Neural cell (in vitro differentiated cells): Measurements from ENCODE around the gene SEPHS1. TPM values are rescaled to one million over a fixed set of nuclear protein-coding genes. Genes with fewer than 3 reads are reported as not detected.

Source experiments
- H2AFZ ChIP-seq: fragments of 200-600, 300-800 bp; sonication (generic), shearing (Covaris generic); 2 replicates; pipeline ENCODE4 v1.6.0; 2014; ENCODE audit warnings: low read depth, mild to moderate bottlenecking, antibody characterized with exemption, low read length, moderate library complexity
- H3F3A ChIP-seq: fragments of 200-600 bp; shearing (Covaris generic); 2 replicates; pipeline ENCODE4 v1.6.1; 2016; ENCODE audit warnings: mild to moderate bottlenecking, moderate library complexity, mixed read lengths, antibody characterized with exemption, low read length; ENCODE audit not compliant: insufficient read depth, poor library complexity, severe bottlenecking
- H3K27ac ChIP-seq: fragments of 200-600, 300-800 bp; sonication (generic), shearing (Covaris generic); 2 replicates; pipeline ENCODE4 v1.5.1; 2014; ENCODE audit warnings: mild to moderate bottlenecking, low read length, moderate library complexity
- H3K27me3 ChIP-seq: fragments of 300-800, 200-600 bp; sonication (generic), shearing (Covaris generic); 2 replicates; pipeline ENCODE4 v1.6.0; 2014; ENCODE audit warnings: mild to moderate bottlenecking, low read depth, low read length, moderate library complexity; ENCODE audit not compliant: insufficient read depth
- H3K36me3 ChIP-seq: fragments of 300-800, 200-600 bp; sonication (generic), shearing (Covaris generic); 2 replicates; pipeline ENCODE4 v1.5.1; 2014; ENCODE audit warnings: mild to moderate bottlenecking, antibody characterized with exemption, low read length, moderate library complexity; ENCODE audit not compliant: insufficient read depth
- H3K4me2 ChIP-seq: fragments of 300-800, 200-600 bp; sonication (generic), shearing (Covaris generic); 2 replicates; pipeline ENCODE4 v1.6.0; 2014; ENCODE audit warnings: mild to moderate bottlenecking, low read length
- H3K4me3 ChIP-seq: fragments of 300-800, 200-600 bp; sonication (generic), shearing (Covaris generic); 2 replicates; pipeline ENCODE4 v1.5.1; 2014; ENCODE audit warnings: mild to moderate bottlenecking, low read length, moderate library complexity
- H3K79me2 ChIP-seq: fragments of 200-600 bp; shearing (Covaris generic); replicated peaks from 2 replicates; pipeline ENCODE4 v1.6.0; 2014; ENCODE audit warnings: mild to moderate bottlenecking, low read length, moderate library complexity; ENCODE audit not compliant: insufficient read depth
- H3K9ac ChIP-seq: fragments of 300-800, 200-600 bp; sonication (generic), shearing (Covaris generic); 2 replicates; pipeline ENCODE4 v1.6.1; 2016; ENCODE audit warnings: mild to moderate bottlenecking, low read length, mixed read lengths
- H3K9me2 ChIP-seq: fragments of 200-600 bp; shearing (Covaris generic); 2 replicates; pipeline ENCODE4 v1.6.1; 2016; ENCODE audit warnings: mild to moderate bottlenecking, low read length, mixed read lengths; ENCODE audit not compliant: insufficient read depth
- H3K9me3 ChIP-seq: fragments of 200-600, 300-800 bp; sonication (generic), shearing (Covaris generic); 2 replicates; pipeline ENCODE4 v1.6.1; 2016; ENCODE audit warnings: mild to moderate bottlenecking, mixed run types, low read length, moderate library complexity, mixed read lengths
- H4K20me1 ChIP-seq: fragments of 200-600 bp; shearing (Covaris generic); 2 replicates; pipeline ENCODE4 v1.6.1; 2016; ENCODE audit warnings: mild to moderate bottlenecking, mixed run types; ENCODE audit not compliant: insufficient read depth
- EP300 ChIP-seq: fragments of 450-650 bp; conservative IDR thresholded peaks from 2 replicates; pipeline ENCODE4 v1.6.1; 2014; ENCODE audit warnings: antibody characterized with exemption, mild to moderate bottlenecking, moderate library complexity; ENCODE audit not compliant: poor library complexity, severe bottlenecking
- EZH2 ChIP-seq: fragments of 200-600, 300-800 bp; shearing (Covaris generic), sonication (generic); IDR thresholded peaks from 2 replicates; pipeline ENCODE4 v1.6.1; 2014; ENCODE audit warnings: antibody characterized with exemption, low read length, borderline replicate concordance, mild to moderate bottlenecking; ENCODE audit not compliant: insufficient read depth, poor library complexity, severe bottlenecking
- MXI1 ChIP-seq: fragments of 450-650 bp; conservative IDR thresholded peaks from 2 replicates; pipeline ENCODE4 v1.6.1; 2014; ENCODE audit warnings: antibody characterized with exemption, mild to moderate bottlenecking; ENCODE audit not compliant: poor library complexity, severe bottlenecking
- POLR2AphosphoS5 ChIP-seq: IDR thresholded peaks from 2 replicates; pipeline ENCODE4 v1.6.1; 2012
- RAD21 ChIP-seq: fragments of 450-650 bp; conservative IDR thresholded peaks from 2 replicates; pipeline ENCODE4 v1.6.1; 2014; ENCODE audit warnings: antibody characterized with exemption, mild to moderate bottlenecking, moderate library complexity
- SMC3 ChIP-seq: fragments of 450-650 bp; conservative IDR thresholded peaks from 2 replicates; pipeline ENCODE4 v1.6.1; 2014; ENCODE audit warnings: antibody characterized with exemption, mild to moderate bottlenecking, moderate library complexity; ENCODE audit not compliant: poor library complexity
- TAF1 ChIP-seq: IDR thresholded peaks from 2 replicates; pipeline ENCODE4 v1.6.1; 2012; ENCODE audit warnings: low read depth
- polyA plus RNA-seq: library from polyadenylated mRNA; depleted of rRNA; stranded (reverse); fragments of >200 nt; gene quantifications from 2 replicates; pipeline ENCODE4 v1.2.3, GENCODE V29; 2014
- TF ChIP-seq, protein P1 (sequence below): IDR thresholded peaks from 2 replicates; pipeline ENCODE4 v1.6.1; 2012; ENCODE audit warnings: borderline replicate concordance
- TF ChIP-seq, protein P2 (sequence below): fragments of 450-650 bp; IDR thresholded peaks from 2 replicates; pipeline ENCODE4 v1.5.1; 2014; ENCODE audit warnings: antibody characterized with exemption, mild to moderate bottlenecking, moderate library complexity; ENCODE audit not compliant: poor library complexity, severe bottlenecking

The SEPHS1 gene
- polyA plus RNA-seq, 1 donor from 2014 or later, result 61.0 TPM

DNA sequence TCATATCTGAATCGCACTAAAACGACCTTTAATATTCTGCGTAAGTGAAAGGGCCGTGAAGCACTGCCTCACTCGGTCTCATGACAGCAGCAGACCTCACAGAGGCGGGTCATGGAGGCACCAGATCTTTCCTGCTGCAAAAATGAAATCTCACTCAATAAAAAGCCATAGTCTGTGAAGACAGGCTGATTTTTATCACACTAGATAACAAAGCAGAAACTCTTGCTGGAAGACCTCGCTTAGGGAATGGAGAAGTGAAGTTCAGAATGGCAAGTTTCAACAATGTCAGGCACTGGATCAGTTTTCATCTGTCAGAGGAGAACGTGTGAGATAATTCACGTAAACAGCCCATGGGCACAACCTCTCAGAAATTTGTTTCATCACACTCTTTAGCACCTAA is 8.0 kb downstream of the SEPHS1 start:
- no peak overlapping the region for H3K27ac ChIP-seq
- H4K20me1 ChIP-seq, result no peaks in the 10 kb centered on the region
- H3K9me3 ChIP-seq, result no peaks in the 10 kb centered on the region
- peaks cover 25% of the 10 kb centered on the region for H3K79me2 ChIP-seq
- H3K9ac ChIP-seq, result no peak overlapping the region
- H2AFZ ChIP-seq, result no peak overlapping the region
- no peak overlapping the region for H3K4me3 ChIP-seq
- no peak overlapping the region for H3K4me2 ChIP-seq
- no peaks in the 10 kb centered on the region for H3F3A ChIP-seq
- TF ChIP-seq, protein P1, sequence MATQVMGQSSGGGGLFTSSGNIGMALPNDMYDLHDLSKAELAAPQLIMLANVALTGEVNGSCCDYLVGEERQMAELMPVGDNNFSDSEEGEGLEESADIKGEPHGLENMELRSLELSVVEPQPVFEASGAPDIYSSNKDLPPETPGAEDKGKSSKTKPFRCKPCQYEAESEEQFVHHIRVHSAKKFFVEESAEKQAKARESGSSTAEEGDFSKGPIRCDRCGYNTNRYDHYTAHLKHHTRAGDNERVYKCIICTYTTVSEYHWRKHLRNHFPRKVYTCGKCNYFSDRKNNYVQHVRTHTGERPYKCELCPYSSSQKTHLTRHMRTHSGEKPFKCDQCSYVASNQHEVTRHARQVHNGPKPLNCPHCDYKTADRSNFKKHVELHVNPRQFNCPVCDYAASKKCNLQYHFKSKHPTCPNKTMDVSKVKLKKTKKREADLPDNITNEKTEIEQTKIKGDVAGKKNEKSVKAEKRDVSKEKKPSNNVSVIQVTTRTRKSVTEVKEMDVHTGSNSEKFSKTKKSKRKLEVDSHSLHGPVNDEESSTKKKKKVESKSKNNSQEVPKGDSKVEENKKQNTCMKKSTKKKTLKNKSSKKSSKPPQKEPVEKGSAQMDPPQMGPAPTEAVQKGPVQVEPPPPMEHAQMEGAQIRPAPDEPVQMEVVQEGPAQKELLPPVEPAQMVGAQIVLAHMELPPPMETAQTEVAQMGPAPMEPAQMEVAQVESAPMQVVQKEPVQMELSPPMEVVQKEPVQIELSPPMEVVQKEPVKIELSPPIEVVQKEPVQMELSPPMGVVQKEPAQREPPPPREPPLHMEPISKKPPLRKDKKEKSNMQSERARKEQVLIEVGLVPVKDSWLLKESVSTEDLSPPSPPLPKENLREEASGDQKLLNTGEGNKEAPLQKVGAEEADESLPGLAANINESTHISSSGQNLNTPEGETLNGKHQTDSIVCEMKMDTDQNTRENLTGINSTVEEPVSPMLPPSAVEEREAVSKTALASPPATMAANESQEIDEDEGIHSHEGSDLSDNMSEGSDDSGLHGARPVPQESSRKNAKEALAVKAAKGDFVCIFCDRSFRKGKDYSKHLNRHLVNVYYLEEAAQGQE, result no peak
- TF ChIP-seq RAD21 (no peak), SMC3 (no peak), POLR2AphosphoS5 (no peak), EZH2 (no peak), EP300 (no peak), MXI1 (no peak), TAF1 (no peak)
- TF ChIP-seq, protein P2, sequence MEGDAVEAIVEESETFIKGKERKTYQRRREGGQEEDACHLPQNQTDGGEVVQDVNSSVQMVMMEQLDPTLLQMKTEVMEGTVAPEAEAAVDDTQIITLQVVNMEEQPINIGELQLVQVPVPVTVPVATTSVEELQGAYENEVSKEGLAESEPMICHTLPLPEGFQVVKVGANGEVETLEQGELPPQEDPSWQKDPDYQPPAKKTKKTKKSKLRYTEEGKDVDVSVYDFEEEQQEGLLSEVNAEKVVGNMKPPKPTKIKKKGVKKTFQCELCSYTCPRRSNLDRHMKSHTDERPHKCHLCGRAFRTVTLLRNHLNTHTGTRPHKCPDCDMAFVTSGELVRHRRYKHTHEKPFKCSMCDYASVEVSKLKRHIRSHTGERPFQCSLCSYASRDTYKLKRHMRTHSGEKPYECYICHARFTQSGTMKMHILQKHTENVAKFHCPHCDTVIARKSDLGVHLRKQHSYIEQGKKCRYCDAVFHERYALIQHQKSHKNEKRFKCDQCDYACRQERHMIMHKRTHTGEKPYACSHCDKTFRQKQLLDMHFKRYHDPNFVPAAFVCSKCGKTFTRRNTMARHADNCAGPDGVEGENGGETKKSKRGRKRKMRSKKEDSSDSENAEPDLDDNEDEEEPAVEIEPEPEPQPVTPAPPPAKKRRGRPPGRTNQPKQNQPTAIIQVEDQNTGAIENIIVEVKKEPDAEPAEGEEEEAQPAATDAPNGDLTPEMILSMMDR, result no peak
- no peaks in the 10 kb centered on the region for H3K9me2 ChIP-seq
- peaks cover 8% of the 10 kb centered on the region for H3K36me3 ChIP-seq
- no peaks in the 10 kb centered on the region for H3K27me3 ChIP-seq

DNA sequence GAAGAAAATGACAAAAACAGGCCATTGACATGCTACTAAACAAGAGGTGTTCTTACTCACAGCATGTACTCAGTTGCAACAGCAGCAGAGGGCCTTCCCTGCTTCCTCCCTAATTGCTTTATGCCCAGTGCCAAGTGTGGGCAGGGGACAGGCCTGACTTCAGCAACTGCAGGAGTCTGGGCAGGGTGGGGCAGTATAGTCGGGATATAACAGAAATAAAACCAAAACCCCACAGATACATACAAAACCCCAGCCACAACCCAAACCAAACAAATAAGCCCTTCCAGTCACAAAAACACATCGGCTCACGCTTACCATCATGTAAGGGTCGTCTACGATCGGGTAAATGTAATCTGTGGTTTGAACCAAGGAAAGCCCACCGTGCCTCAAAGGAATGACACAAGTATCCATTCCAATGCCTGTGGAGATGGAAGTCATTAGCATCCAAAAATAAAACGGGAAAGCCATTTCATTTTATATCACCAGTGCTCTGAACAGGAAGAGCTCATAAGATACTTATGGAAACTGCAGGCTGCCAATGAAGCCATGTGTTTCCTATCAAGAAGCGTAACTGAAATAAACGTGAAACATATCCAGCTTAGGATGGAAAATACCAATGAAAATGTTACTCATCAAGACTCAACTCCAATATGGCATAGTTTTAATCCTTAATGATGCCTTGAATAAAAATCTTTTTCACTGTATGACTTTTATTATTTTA is 9.5 kb downstream of the SEPHS1 start:
- peaks cover 8% of the 10 kb centered on the region for H3K36me3 ChIP-seq
- TF ChIP-seq RAD21 (no peak), EP300 (no peak), MXI1 (no peak), TAF1 (no peak), POLR2AphosphoS5 (no peak), SMC3 (no peak), EZH2 (no peak)
- TF ChIP-seq, protein P2, result no peak
- TF ChIP-seq, protein P1, result no peak
- no peak overlapping the region for H2AFZ ChIP-seq
- H4K20me1 ChIP-seq, result no peaks in the 10 kb centered on the region
- no peak overlapping the region for H3K4me2 ChIP-seq
- no peak overlapping the region for H3K27ac ChIP-seq
- H3K9ac ChIP-seq, result no peak overlapping the region
- H3K9me2 ChIP-seq, result no peaks in the 10 kb centered on the region
- H3K9me3 ChIP-seq, result no peaks in the 10 kb centered on the region
- H3K4me3 ChIP-seq, result no peak overlapping the region
- H3K27me3 ChIP-seq, result no peaks in the 10 kb centered on the region
- no peaks in the 10 kb centered on the region for H3F3A ChIP-seq
- peaks cover 13% of the 10 kb centered on the region for H3K79me2 ChIP-seq
